CD4-positive, alpha-beta T cell treated with Interleukin-17A for 4 hours (primary cell): Measurements from ENCODE around the gene GYS2.
"Not testable (repeated sequence)": the region's sequence is repeated elsewhere in the genome, so short reads cannot be mapped to it uniquely, and the experiment has no call there.

Source experiments
- DNase-seq: peaks from one replicate; pipeline ENCODE4 v3.0.0-alpha.2; 2020; ENCODE audit warnings: mixed read lengths

The GYS2 gene

DNA sequence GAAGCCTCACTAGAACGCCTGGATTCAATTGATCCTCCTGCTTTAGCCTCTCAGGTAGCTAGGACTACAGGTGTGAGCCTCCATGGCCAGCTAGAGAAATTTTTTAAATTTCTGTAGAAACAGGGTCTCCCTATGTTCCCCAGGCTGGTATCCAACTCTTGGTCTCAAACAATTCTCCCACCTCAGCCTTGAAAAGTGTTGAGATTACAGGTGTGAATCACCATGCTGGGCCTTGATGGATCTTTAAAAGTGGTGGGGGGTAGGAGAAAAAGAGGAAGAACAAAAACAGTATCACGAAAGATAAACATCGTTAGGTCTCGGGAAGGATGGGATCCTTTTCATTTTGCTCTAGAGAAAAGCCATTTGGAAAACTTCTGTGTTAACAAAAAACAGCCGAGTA is 4.5 kb downstream of the GYS2 start:
- DNase-seq, result no peak

DNA sequence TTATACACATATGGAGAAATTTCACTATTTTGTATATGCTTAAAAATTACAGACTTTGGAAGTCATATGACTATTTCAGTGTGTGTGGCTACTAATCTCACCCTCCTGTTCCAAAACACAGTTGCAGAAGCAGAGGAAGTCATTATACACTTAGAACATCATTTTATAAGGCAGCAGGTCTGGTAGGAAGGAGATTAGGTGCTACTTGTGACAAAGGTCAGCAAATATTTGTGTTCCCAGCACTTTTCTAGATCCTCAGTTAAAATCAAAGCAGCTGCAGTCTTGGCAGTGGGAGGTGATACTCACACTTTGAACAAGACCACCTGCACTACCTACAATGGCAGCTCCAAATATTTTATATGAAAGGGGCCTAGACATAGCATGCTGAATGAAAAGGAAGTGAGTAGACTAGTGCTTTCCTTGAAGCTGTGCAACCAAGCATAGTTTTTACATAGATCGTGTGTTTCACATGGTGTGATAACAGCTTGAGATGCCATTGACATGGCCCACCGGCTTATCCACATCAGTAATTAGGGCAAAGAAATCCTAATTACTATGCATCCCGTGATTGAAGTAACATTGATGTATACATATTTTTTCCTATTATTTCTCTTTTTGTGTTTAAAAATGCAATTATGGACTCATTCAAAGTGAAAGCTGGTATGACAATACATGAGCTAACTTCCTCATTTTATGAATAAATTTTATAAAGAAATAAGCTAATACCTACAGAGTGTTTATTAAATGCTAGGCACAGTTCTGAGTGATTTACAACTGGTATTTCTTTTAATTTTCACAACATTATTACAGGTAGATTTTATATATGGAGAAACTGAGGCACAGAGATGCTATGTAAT is 5.3 kb downstream of the GYS2 start:
- no peak for DNase-seq

DNA sequence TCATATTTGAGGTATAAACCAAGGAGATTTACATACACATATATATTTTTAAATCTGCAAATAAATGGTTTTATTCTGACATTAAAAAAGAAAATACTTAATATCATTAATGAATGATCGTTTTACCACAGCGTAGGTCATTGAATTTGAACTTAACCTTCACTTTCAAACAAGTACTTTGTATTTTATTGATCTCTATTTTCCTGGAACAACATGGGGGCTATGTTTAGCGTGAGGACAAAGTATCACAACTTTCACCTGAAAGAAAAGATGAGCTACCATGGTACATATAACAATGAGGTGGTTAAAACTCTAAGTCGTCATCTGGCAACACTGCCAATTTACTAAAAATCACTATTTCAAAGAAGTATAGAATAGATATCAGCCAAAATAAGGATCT is 6.0 kb downstream of the GYS2 start:
- no peak for DNase-seq

DNA sequence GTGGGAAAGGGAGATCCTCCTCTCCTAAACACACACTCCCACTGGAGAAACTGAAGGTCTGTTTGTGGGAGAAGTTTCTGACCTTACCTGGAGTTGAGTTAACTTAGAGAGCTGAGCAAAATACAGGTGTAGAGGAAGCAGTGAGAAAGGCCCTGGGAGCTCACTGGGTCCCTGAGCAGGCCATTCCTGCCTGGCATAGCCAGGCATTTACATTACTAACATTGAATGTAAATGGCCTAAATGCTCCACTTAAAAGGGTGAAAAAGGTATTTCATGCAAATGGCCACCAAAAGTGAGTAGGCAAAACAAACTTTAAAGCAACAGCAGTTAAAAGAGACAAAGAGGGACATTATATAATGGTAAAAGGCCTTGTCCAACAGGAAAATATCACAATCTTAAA is 9.3 kb downstream of the GYS2 start:
- not testable (repeated sequence) for DNase-seq

DNA sequence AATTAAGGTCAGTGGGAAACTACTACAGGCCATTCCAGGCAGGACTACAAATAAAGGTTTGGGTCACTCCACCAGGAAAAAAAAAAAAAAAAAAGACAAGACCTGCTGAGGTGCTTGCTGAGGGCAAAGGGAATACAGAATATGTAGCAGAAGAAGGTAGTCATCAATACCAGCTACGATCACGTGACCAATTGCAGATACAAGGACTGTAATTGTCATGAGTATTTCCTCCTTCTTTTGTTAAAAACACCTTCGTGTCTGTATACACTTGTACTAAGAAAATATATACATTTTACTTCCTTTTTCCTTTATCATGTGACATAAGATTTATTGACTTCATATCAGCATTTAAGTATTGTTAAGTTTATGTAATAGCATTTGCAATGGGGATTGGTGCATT is 19.2 kb downstream of the GYS2 start:
- DNase-seq, result no peak

DNA sequence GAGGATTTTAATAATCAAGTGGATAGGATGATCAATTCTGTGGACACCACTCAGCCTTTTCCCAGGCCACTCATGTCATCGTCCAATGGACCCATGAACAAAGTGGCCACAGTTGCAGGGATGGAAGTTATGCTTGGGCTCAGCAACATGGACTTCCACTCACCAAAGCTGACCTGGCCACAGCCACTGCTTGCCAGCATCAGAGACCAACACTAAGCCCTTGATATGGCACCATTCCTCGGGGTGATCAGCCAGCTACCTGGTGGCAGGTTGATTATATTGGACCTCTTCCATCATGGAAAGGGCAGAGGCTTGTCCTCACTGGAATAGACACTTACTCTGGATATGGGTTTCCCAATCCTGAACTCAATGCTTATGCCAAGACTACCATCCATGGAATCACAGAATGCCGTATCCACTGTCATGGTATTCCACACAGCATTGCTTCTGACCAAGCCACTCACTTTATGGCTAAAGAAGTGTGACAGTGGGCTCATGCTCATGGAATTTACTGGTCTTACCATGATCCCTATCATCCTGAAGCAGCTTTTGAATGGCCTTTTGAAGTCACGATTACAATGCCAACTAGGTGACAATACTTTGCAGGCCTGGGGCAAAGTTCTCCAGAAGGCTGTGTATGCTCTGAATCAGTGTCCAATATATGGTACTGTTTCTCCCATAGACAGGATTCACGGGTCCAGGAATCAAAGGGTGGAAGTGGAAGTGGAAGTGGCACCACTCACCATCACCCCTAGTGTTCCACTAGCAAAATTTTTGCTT is 20.1 kb downstream of the GYS2 start:
- DNase-seq, result not testable (repeated sequence)

DNA sequence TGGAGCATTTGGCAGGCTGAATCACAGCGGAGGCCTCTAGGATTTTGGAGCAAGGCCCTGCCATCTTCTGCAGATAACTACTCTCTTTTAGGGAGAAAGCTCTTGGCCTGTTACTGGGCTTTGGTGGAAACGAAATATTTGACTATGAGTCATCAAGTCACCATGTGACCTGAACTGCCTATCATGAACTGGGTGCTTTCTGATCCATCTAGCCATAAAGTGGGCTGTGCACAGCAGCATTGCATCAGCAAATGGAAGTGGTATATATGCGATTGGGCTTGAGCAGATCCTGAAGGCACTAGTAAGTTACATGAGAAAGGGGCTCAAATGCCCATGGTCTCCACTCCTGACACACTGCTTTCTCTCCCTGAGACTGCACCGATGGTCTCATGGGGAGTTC is 21.1 kb downstream of the GYS2 start:
- no peak for DNase-seq

DNA sequence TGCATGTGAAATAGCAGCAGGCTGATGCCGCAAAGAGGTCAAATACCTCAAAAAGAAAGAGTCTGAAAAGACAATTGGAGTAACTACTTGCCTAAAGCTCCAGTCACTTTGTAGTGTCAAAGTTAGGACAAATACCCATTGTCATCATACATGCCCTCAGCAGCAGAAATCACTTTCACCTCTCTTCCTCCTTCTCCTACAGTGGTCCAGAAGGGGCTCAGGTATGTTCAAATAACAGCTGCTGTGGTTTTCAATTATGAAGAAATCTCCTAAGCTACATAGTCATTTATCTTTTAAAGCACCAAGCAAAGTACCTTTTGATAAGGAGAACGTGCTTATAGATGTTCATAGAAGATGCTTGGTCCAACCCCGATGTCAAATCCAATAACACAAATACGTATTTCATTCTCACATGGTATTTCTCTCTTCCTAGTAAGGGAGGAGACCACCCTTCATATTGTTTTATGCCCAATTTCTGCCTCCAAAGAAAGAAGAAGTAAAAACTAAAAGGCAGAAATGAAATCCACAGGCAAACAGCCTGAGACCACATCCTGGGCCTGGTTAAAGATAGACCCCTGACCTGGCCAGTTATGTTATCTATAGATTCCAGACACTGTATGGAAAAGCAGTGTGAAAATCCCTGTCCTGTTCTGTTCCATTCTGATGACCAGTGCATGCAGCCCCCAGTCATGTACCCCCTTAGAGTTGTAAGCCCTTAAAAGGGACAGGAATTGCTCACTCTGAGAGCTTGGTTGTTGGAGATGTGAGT is 23.7 kb downstream of the GYS2 start:
- DNase-seq, result no peak

DNA sequence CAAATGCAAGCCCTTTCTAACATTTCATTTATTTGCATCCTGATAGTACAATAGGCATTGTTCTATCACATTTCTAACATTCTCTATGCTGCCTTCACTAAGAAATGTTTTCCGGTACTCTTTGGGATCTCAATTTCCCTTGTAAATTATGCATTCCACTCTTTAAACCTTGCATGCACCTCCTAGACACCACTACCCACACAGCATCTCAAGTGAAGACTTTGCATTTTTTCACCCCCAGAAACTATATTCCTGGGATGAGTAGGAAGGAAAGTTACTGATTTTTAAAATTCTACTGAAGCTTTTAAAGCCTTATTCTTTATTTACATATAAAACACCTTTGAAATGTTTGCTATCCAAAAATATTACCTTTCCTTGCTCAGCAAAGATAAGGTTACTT is 27.1 kb downstream of the GYS2 start:
- no peak for DNase-seq

DNA sequence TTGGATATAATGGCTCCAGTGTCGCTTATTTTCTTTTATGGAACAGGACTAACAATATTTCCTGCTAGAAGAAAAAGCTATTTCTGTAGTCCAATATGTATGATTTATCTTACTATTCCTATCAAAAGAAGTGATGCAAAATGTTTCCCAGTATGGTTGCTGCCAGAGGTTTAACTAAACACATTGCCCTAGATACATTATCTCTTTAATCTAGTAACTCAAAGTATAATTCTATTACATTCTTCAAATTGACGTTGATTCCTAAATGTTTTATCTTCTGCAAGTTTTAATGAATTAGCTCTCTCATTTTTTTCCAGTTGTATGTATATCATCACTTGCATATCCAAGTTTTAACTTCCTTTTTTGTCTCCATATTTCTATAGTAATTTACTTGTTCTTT is 28.2 kb downstream of the GYS2 start:
- DNase-seq, result no peak

DNA sequence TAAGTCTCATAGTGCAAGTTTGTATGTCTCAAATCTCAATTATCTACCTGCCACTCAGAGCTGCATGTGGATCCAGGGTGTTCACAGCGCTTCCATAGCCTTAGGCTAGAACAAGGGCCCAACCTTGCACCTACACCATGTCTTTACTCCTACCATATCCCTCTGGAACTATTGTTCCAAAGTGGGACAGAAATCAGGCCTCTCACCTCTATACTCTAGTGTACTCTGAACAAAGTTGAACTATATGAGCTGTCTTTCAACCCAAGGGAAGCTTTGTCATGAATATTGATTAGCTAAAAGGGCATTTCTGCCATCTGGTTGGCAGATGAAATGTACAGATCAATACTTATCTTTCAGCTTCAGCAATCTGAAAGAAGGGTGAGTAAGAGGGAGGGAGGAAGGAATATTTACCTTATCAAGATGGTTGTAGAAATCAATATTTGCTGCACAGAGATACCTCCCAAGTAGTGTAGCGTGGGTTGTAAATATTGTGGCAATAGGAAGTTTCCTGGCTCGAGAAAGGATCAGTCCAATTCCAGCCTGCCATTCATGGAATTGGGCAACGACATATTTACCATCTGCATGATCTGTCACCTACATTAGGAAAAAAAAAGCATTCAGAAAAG is 30.8 kb downstream of the GYS2 start:
- DNase-seq, result no peak

DNA sequence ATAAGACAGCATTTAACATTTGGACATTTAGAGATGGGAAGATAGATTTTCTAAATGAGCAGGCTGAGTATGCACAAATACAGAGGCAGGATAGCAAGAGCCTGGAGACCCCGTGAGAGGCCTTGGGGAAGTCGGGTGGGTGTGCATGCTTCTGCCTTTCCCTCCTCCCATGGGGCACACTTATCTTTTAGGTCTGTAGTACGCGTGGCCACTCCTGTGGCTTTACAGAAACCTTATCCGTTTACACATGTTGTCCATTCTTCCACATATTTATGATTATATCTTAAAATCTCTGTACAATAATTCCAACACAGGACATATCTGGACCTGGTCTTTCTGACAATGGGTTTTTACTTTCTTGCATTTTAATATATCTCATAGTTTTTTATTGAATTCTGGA is 33.6 kb downstream of the GYS2 start:
- DNase-seq, result no peak

DNA sequence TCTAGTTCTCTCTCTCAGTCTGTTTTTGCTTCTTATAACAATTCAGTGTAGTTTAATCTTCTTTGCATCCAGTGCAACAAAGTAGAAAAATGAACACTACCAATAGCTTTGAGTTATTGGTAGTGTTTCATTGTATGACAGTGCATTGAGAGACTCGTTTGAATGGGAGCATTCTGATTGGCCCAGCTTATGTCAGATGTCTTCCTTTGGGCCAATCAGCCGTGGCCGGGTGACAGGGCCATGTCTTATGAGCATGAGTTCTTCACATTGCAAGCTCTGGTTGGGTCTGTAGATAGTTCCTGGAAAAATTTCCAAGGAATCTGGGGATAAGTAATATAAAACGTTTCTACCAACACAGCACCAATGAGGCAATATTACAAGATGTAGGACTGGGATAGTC is 36.5 kb downstream of the GYS2 start:
- DNase-seq, result no peak

DNA sequence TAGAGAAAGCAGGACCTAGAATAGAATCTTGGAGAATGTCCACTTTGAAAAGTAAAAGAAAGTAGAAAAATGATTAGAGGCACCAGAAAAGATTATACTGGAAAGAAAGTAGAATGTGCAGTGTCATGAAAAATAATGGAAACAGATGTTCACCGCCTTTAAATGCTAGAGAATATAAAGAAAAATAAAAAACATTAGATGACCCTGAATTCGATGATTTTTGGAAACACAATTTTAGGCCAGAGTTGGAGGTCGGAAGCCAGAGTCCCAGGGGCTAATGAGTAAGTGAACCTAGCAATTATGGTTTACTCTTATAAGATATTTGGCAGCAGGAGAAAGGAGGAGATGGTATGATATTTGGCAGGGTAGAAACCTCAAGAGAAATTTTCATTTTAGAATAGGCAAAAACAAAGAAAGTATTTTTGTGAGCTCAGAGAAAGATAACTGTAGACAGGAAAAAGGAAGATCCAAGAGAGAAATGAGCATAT is 37.7 kb downstream of the GYS2 start:
- no peak for DNase-seq

DNA sequence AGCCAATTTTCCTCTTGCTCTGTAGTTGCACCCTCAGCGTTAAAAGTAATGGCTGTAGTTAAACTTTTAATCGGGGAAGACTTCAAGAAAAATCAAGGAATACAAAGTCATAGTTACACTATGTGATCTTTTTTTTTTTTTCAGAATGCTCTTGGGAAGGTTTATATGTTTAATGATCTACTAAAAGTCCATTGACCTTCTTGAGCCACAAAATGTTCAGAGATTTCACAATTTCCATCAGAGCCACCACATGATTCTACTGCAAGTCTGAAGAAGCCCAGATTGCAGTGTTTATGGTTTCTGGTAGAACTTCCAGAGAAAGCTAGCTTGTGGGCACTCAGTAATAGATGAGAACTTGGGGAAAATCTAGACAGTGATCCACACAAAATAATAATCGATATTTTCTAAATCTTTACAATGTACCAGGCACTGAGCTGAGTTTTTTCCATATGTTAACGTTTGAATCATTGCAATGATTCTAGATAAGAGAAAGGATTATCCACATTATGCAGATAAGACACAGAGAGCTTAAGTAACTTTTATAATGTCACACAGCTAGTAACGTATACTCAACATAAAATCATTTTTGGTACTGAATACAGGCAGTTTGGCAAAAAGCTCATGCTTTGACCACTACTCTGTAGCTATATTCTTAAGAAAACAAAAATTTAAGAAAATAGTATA is 38.3 kb downstream of the GYS2 start:
- DNase-seq, result no peak

DNA sequence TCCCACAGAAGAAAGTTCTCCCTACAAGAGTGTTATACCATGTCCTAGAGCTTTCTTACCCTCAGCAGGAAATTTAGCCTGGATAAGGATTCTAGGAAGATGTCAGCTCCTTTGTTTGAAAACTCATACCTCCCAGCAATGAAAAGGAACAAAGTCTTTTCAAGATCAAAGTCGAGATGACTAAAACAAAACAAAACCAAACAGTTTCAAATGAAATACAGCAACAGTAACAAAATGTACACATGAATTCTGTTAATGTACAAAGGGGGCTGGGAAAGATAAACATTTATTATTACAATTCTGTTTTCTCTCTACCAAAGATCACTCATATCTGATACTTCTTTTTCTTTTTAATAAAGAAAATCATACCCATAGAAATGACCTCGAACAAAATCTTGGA is 41.8 kb downstream of the GYS2 start:
- no peak for DNase-seq

DNA sequence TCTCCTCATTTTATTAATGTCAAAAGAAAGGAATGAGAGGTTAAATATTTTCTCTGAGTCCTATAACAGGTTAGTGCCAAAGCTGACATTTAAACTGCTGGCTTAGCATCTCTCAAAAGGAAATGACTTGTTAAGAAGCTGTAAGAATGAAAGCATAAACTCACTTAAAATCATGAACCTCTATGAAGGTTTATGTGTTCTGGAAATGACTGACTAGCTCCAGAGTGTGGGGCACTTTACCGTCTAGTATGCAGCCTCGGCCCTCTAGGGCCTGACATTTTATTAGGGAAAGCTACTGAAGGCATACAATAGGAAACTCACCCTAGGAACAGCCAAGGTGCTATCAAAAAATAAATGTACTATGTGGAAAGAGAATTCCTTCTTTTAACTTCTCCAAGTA is 43.5 kb downstream of the GYS2 start:
- DNase-seq, result no peak

DNA sequence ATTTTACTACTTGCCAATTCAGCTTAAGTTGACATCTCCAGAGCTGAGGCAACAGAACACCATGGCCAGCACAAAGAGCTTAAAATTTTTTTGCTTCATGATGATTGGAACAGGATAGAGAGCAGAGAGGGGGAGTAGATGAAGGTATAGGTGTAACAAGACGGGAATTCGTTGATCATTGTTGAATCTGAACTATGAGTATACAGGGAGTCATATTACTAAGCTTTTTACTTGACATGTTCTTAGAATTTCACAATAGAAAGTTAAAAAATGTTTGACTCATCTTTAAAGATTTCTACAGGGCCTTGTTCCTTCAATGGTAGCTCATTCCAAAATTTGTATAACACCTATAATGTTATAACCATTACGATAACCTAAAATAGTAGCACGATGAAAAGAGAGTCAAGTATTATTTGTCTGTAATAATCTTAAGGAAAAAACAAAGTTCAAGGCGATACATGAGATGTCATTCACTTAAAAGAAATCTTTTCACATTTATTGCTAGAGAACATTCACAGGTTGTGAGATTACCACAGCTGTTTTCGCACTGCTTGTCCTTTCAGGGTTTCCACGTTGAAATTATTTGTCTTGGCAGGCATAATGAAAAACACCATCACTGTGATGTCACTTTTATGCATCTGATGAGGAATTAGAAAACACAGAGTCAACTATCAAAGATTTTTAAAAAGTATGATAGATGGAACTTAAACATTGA is 44.6 kb downstream of the GYS2 start:
- no peak for DNase-seq

DNA sequence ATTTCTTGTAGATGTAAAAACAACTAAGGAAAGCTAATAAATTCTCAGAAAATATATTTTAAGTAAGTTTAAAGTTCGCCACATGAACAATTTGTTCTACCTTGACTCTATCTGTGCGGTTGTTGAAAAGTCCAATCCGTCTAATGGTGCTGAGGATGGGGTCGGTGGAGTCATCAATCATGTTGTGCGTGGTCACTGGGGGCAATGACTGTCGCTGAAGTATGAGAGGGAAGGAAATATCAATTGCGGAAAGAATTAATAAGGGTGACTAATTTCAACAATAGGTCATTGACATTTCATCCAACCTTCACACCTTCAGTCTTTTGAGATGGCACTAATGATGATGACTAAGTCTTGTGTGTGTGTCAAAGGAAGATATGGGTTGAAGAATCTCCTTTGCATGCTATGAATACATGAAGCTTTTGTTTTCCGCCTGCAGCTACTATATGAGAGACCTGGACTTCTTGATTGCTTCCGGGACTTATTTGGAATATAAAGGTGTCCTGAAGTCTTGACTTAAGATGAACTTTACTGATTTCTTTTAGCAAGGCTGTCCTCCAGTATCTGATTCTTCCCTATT is 46.5 kb downstream of the GYS2 start:
- DNase-seq, result no peak

DNA sequence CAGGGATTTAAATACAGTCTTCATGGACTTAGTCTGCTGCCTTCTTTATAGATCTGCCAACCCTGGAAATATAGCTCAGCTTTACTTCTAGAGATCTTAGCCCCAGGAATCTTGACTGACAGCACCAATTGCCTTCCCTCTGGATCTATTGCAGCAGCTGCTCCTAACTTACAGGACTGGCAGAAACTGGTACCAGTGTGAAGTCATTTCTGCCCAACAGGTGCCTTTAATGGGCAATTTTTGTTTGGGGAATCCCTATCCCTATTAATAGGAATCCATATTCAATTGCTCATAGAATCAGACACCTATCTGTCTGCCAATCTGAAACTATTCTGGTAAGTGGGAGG is 51.3 kb downstream of the GYS2 start:
- no peak for DNase-seq

DNA sequence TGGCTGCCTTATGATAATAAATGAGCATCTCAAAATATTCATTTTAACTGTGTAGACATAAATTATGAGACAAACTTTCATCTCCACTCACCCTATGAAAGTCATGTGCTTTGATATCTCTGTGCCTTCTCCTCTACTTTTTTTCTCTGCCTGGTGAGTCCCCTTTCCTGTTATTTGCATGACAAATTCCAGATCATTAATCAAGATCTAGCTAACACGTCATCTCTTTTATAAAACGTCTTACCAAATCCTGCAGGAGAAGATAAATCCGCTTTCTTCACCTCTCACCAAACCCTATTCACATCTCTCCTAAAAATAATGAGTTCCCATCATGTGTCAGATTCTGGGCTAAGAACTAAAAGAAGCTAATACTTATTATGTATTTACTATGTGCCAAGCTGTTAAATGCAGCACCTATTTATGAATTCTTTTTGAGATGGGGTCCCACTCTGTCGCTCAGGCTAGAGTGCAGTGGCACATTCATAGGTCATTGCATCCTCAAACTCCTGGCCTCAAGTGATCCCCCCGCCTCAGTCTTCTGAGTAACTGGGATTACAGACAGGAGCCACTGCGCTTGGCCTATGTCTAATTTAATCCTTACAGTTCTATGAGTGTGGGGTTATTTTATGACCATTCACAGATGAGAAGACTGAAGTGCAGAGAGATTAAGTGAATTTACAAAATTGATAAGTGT is 51.9 kb downstream of the GYS2 start:
- DNase-seq, result no peak
